HG02970 (cell line): Measurements from ENCODE around the gene VPS18.

Source experiments
- ATAC-seq: cut with Tn5 transposase; IDR thresholded peaks from one replicate; pipeline ENCODE4 v1.9.1; 2021; ENCODE audit warnings: mild to moderate bottlenecking, moderate library complexity, moderate number of reproducible peaks; ENCODE audit not compliant: unreplicated experiment, low FRiP score

VPS18 gene

DNA sequence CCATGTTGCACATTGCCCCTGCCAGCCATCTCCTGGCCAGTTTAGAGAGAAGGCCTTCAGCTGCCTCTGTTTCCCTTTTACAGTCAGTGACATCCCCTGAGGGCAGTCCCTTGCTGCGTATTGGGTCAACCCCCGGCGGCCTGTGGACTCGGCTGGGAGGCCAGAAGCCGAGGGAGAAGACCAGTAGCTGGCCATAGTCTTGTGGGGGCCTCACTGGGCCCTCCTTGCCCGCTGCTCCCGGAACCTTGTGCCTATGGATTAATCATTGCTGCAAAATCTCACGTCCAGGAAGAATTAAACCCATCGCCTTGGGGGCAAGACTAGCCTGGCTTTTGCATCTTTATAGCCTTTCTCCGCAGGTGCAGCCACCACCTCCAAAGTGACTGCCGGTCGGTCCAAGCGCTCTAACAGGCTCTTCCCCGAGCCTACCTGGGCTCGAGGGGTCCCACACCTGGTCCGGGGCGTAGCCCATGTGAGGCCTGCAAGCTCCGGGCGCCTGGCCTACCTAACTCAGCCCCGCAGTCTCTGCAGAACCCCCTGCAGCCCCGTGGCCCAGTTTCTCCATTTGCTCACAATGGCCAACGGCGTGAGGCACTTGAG, 58.2 kb downstream of the VPS18 start:
- ATAC-seq, result no peak

DNA sequence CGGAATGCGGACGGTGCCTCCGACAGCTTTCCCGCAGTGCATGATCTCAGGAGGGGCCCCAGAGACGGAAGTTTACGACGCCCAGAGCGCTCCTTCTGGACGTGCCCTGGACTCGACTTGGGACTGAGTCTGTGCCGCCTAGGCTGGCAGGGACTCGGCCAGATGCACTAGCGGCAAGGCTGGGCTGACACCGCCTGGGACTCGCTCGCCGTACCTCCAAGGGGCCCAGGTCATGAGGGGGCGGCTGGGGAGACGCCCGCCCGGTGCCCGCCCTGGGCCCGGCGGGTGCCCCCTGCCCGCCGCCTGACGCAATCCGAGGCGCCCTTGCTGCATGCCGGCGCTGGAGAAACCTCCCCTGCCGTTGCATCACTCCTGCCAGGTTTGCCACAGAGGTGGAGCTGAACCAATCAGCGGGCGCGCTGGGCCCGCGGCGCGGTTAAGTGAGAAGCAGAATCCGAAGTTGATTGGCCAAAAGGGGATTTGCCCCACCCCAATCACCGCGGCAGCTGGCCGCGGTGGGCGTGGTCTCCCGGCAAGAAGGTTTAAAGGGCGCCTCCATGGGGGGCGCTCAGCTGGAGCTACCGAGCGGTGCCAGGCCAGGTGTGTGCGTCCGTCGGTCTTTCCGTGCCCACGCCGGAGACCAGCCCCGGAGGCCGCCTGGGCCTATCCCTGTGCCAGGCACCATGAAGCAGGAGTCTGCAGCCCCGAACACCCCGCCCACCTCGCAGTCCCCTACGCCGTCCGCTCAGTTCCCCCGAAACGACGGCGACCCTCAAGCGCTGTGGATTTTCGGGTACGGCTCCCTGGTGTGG, 58.9 kb downstream of the VPS18 start, which contains the start of gene CHAC1:
Gene CHAC1, plus strand, starts transcription at position 571 of the 812 bp plus-strand sequence. Its CDS starts 113 bp downstream, at position 684.
- peak; percentile 84 for ATAC-seq
